WTC11 (cell line): ENCODE data around the gene GRK3. TPM values are rescaled to one million over a fixed set of nuclear protein-coding genes. Genes with fewer than 3 reads are reported as not detected.

Source experiments
- ATAC-seq: fragments of 200-7000 bp; cut with Tn5 transposase; 2 replicates; pipeline ENCODE4 v1.10.0; 2021; ENCODE audit warnings: mild to moderate bottlenecking, moderate library complexity
- Bru-seq: library from RNA; stranded (reverse); fragments of 400-500 nt; gene quantifications from one replicate; lab custom pipeline; 2021; lab: Mats Ljungman, UMichigan
- CTCF ChIA-PET: fragments of 300-600 bp; sonication (Branson Sonifier 250); formaldehyde crosslinking; loops from one replicate; lab custom pipeline; 2021; ENCODE audit warnings: antibody characterized with exemption; lab: Charles Lee
- POLR2A ChIA-PET: fragments of 350-600 bp; sonication (Branson Sonifier 250); formaldehyde crosslinking; loops from one replicate; lab custom pipeline; 2021; ENCODE audit warnings: antibody characterized with exemption; lab: Charles Lee
- DNase-seq: peaks from one replicate; pipeline ENCODE4 v3.0.0; 2021; ENCODE audit warnings: low spot score
- H3K27ac Mint-ChIP-seq: 2 replicates; pipeline ENCODE4 v1.8.0; 2021; ENCODE audit warnings: mixed read lengths
- H3K27me3 Mint-ChIP-seq: 2 replicates; pipeline ENCODE4 v1.8.0; 2021; ENCODE audit warnings: low read depth, mild to moderate bottlenecking, moderate library complexity, mixed read lengths
- H3K36me3 Mint-ChIP-seq: 2 replicates; pipeline ENCODE4 v1.8.0; 2021; ENCODE audit warnings: mixed read lengths
- H3K4me1 Mint-ChIP-seq: 2 replicates; pipeline ENCODE4 v1.8.0; 2022; ENCODE audit warnings: mixed read lengths
- H3K4me3 Mint-ChIP-seq: 2 replicates; pipeline ENCODE4 v1.8.0; 2021; ENCODE audit warnings: mild to moderate bottlenecking, moderate library complexity, mixed read lengths
- H3K9me3 Mint-ChIP-seq: 2 replicates; pipeline ENCODE4 v1.8.0; 2021; ENCODE audit warnings: mixed read lengths
- ATF6 ChIP-seq: sonication (generic); formaldehyde crosslinking; IDR thresholded peaks from 2 replicates; pipeline ENCODE4 v1.8.1; 2023; ENCODE audit warnings: mild to moderate bottlenecking, missing genetic modification reagents
- E2F5 ChIP-seq: sonication (generic); formaldehyde crosslinking; IDR thresholded peaks from 2 replicates; pipeline ENCODE4 v1.8.1; 2022; ENCODE audit warnings: mild to moderate bottlenecking, moderate library complexity, missing genetic modification reagents
- FOXP1 ChIP-seq: sonication (generic); formaldehyde crosslinking; IDR thresholded peaks from 2 replicates; pipeline ENCODE4 v1.8.0; 2022; ENCODE audit warnings: missing genetic modification reagents, mild to moderate bottlenecking, moderate library complexity, borderline replicate concordance
- GABPB1 ChIP-seq: sonication (generic); formaldehyde crosslinking; IDR thresholded peaks from 2 replicates; pipeline ENCODE4 v1.8.1; 2023; ENCODE audit warnings: mild to moderate bottlenecking, missing genetic modification reagents
- GRHL2 ChIP-seq: fragments of 250-450 bp; sonication (Bioruptor Pico); IDR thresholded peaks from 2 replicates; pipeline ENCODE4 v1.8.0; 2022; ENCODE audit warnings: mild to moderate bottlenecking, moderate library complexity; ENCODE audit not compliant: insufficient replicate concordance, severe bottlenecking
- IRF2 ChIP-seq: sonication (generic); formaldehyde crosslinking; IDR thresholded peaks from 2 replicates; pipeline ENCODE4 v1.8.0; 2022; ENCODE audit warnings: low read depth, missing genetic modification reagents, borderline replicate concordance
- KAT7 ChIP-seq: sonication (generic); formaldehyde crosslinking; IDR thresholded peaks from 2 replicates; pipeline ENCODE4 v1.8.1; 2023; ENCODE audit warnings: missing genetic modification reagents, mild to moderate bottlenecking, borderline replicate concordance
- MAX ChIP-seq: sonication (generic); formaldehyde crosslinking; IDR thresholded peaks from 2 replicates; pipeline ENCODE4 v1.8.0; 2022; ENCODE audit warnings: mild to moderate bottlenecking, missing genetic modification reagents
- NR2C2 ChIP-seq: sonication (generic); formaldehyde crosslinking; IDR thresholded peaks from 2 replicates; pipeline ENCODE4 v1.8.0; 2022; ENCODE audit warnings: mild to moderate bottlenecking, missing genetic modification reagents
- PREB ChIP-seq: sonication (generic); formaldehyde crosslinking; IDR thresholded peaks from 2 replicates; pipeline ENCODE4 v1.8.1; 2022; ENCODE audit warnings: mild to moderate bottlenecking, missing genetic modification reagents, moderate library complexity, borderline replicate concordance
- RELA ChIP-seq: sonication (generic); formaldehyde crosslinking; IDR thresholded peaks from 2 replicates; pipeline ENCODE4 v1.8.1; 2022; ENCODE audit warnings: missing genetic modification reagents, mild to moderate bottlenecking, borderline replicate concordance
- SP1 ChIP-seq: sonication (generic); formaldehyde crosslinking; conservative IDR thresholded peaks from 2 replicates; pipeline ENCODE4 v1.8.1; 2022; ENCODE audit warnings: missing genetic modification reagents
- ZBTB43 ChIP-seq: sonication (generic); formaldehyde crosslinking; IDR thresholded peaks from 2 replicates; pipeline ENCODE4 v1.8.1; 2023; ENCODE audit warnings: mild to moderate bottlenecking, missing genetic modification reagents
- ZNF263 ChIP-seq: sonication (generic); formaldehyde crosslinking; IDR thresholded peaks from 2 replicates; pipeline ENCODE4 v1.8.1; 2022; ENCODE audit warnings: low read depth, mild to moderate bottlenecking, moderate library complexity, missing genetic modification reagents
- ZNF532 ChIP-seq: fragments of 250-450 bp; sonication (Bioruptor Pico); IDR thresholded peaks from 2 replicates; pipeline ENCODE4 v1.9.0; 2021; ENCODE audit warnings: mild to moderate bottlenecking, borderline replicate concordance
- ZSCAN18 ChIP-seq: fragments of 250-450 bp; sonication (Bioruptor Pico); IDR thresholded peaks from 2 replicates; pipeline ENCODE4 v2.1.2; 2022; ENCODE audit warnings: mild to moderate bottlenecking, moderate library complexity
- long read RNA-seq, 3 experiments: library from RNA in 1 of 3; library from capped mRNA in 1 of 3; library from polyadenylated mRNA in 1 of 3; unstranded in 2 of 3; stranded (forward) in 1 of 3; transcript quantifications; one replicate each; pipeline ENCODE4 v2.0.0, GENCODE V29; 2021
- total RNA-seq: library from RNA; stranded (reverse); gene quantifications from 3 replicates; pipeline ENCODE4 v1.2.3, GENCODE V29; 2021

The GRK3 gene
- total RNA-seq (25.7 to 27.1 TPM (median 25.8 TPM) in 3 replicates), Bru-seq, nascent RNA (percentile 75 among the genes with signal in this experiment)
- long read RNA-seq, experiment 1, full-length matches to known transcripts = 21 of 74 reads
- long read RNA-seq, experiment 1, partial matches to known transcripts = 25 of 74 reads
- long read RNA-seq, experiment 1, other reads (novel, unspliced or antisense) = 28 of 74 reads
- long read RNA-seq, experiment 2, full-length matches to known transcripts = 1 of 37 reads
- long read RNA-seq, experiment 2, partial matches to known transcripts = 1 of 37 reads
- long read RNA-seq, experiment 2, other reads (novel, unspliced or antisense) = 35 of 37 reads
- long read RNA-seq, experiment 3 = 0 reads

- ChIA-PET CTCF (interaction anchor here (0.5 to 3.4 kb wide), 5 partner anchors 11 to 208 kb away, joined by 3 to 16 read pairs (median 4); no protein-coding TSS in a partner anchor), POLR2A (no interaction called here)
- H3K27ac Mint-ChIP-seq = peak within 1 kb of the TSS; percentile 71; the same call in 1 of the 2 replicates
- H3K36me3 Mint-ChIP-seq = no peaks in the 10 kb centered on the region
- ATAC-seq (peak; percentile 69), DNase-seq (peak; percentile 70)
- peaks cover 43% of the 10 kb centered on the region for H3K4me1 Mint-ChIP-seq
- H3K9me3 Mint-ChIP-seq = no peaks in the 10 kb centered on the region
- TF ChIP-seq ZSCAN18 (no peak), PREB (CRISPR knock-in tag) (no peak), SP1 (CRISPR knock-in tag) (no peak; the same call in 1 of the 2 replicates), ZNF263 (CRISPR knock-in tag) (peak; percentile 84; the same call in 1 of the 2 replicates), ZNF532 (CRISPR knock-in tag) (no peak), ATF6 (no peak), FOXP1 (CRISPR knock-in tag) (0 out of 2 replicates have a peak, but pooled peaks have one; percentile 24), GRHL2 (CRISPR knock-in tag) (no peak), MAX (peak; percentile 51), IRF2 (CRISPR knock-in tag) (no peak), ZBTB43 (no peak), GABPB1 (CRISPR knock-in tag) (peak; percentile 75; the same call in 1 of the 2 replicates), NR2C2 (CRISPR knock-in tag) (no peak), KAT7 (CRISPR knock-in tag) (0 out of 2 replicates have a peak, but pooled peaks have one; percentile 42), E2F5 (no peak), RELA (CRISPR knock-in tag) (no peak)
- peak within 1 kb of the TSS; percentile 95 for H3K4me3 Mint-ChIP-seq
- H3K27me3 Mint-ChIP-seq = peaks cover 30% of the 10 kb centered on the region
Measured at GRCh38 chr22:25564320-25564978, at the start of gene GRK3. Gene GRK3, plus strand, starts transcription at chr22:25564675. Its CDS starts 366 bp downstream, at chr22:25565041.
